GM12891 (cell line): ENCODE data around the gene DLGAP4.
"Not testable (repeated sequence)": the region's sequence is repeated elsewhere in the genome, so short reads cannot be mapped to it uniquely, and the experiment has no call there.

Source experiments
- DNase-seq: peaks from one replicate; pipeline ENCODE4 v3.0.0; 2011; ENCODE audit warnings: low spot score; ENCODE audit not compliant: insufficient read length
- FAIRE-seq: peaks from 2 replicates; lab custom pipeline; 2011; peaks lifted over from hg19 to GRCh38; lab: Jason Lieb, UNC
- PAX5 ChIP-seq: IDR thresholded peaks from 2 replicates; pipeline ENCODE4 v1.6.1; 2011; ENCODE audit warnings: low read length, moderate library complexity, mild to moderate bottlenecking; ENCODE audit not compliant: insufficient read depth, severe bottlenecking
- POLR2A ChIP-seq: IDR thresholded peaks from 2 replicates; pipeline ENCODE4 v1.6.1; 2011; ENCODE audit warnings: low read depth, low read length, control low read depth
- POLR2AphosphoS5 ChIP-seq: IDR thresholded peaks from 2 replicates; pipeline ENCODE4 v1.6.1; 2011; ENCODE audit warnings: low read depth, low read length, control low read depth
- POU2F2 ChIP-seq: IDR thresholded peaks from 2 replicates; pipeline ENCODE4 v1.6.1; 2011; ENCODE audit warnings: low read depth, mild to moderate bottlenecking, control low read depth, low read length, moderate library complexity
- SPI1 ChIP-seq: IDR thresholded peaks from 2 replicates; pipeline ENCODE4 v1.6.1; 2011; ENCODE audit warnings: low read depth, low read length, control low read depth
- TAF1 ChIP-seq: IDR thresholded peaks from 2 replicates; pipeline ENCODE4 v1.6.1; 2011; ENCODE audit warnings: low read depth, low read length, control low read depth

Gene DLGAP4

DNA sequence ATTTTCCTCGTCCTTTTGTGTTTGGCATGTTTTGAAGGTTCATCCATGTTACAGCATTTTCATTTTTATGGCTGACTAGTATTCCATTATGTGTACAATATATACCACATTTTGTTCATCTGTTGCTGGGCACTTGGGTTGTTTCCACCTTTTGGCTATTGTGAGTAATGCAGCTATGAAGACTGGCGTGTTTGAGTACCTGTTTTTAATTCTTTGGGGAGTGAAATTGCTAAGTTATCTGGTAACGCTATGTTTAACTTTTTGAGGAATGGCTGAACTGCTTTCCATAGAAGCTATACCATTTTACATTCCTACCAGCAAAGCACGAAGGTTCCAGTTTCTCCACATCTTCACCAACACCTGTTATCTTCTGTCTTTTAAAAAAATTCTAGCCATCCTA, 198.2 kb downstream of the DLGAP4 start:
- no peak for DNase-seq
- no peak for FAIRE-seq
- no peak for TF ChIP-seq POLR2A
- no peak for TF ChIP-seq PAX5
- TF ChIP-seq POU2F2: no peak
- TF ChIP-seq SPI1: no peak
- no peak for TF ChIP-seq POLR2AphosphoS5
- no peak for TF ChIP-seq TAF1

- DNase-seq (no peak), FAIRE-seq (no peak)
- no peak for TF ChIP-seq SPI1
- TF ChIP-seq POLR2A: no peak
- TF ChIP-seq TAF1: no peak
- no peak for TF ChIP-seq POLR2AphosphoS5
- no peak for TF ChIP-seq POU2F2
- no peak for TF ChIP-seq PAX5
These were observed 200.1 kb downstream of the DLGAP4 start for GRCh38 chr20:36506253-36506652.

- no peak for FAIRE-seq
- TF ChIP-seq POLR2A (no peak), POU2F2 (no peak), PAX5 (no peak), POLR2AphosphoS5 (no peak), TAF1 (no peak), SPI1 (no peak)
These were observed 201.6 kb downstream of the DLGAP4 start for GRCh38 chr20:36507746-36508145.

DNA sequence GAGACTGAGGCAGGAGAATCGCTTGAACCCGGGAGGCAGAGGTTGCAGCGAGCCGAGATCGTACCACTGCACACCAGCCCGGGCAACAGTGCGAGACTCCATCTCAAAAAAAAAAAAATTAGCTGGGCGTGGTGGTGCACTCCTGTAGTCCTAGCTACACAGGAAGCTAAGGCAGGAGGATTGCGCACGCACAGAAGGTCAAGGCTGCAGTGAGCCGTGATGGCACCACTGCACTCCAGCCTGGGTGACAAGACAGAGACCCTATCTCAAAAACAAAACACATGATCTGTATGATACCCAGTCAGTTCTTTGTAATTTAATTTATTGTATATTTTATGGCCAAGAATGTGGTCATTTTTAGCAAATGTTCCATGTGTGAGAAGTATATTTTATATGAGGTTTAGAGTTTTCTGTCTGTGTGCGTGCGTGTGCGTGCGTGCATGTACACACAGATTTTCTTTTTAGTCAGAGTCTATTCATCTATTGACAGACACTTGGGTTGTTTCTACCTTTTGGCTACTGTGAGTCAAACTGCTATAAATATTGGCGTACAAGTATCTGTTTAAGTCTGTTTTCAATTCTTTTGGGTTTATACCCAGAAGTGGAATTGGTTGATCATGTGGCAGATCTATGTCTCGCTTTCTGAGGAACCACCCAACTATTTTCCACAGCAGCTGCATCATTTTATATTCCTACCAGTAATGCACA, 213.0 kb downstream of the DLGAP4 start:
- no peak for DNase-seq
- TF ChIP-seq TAF1 (no peak), POLR2AphosphoS5 (no peak), POU2F2 (no peak), SPI1 (no peak), PAX5 (no peak), POLR2A (no peak)
- FAIRE-seq: no peak

More at GRCh38 chr20:36507746-36508145, 201.6 kb downstream of the DLGAP4 start:
- no peak for DNase-seq

DNA sequence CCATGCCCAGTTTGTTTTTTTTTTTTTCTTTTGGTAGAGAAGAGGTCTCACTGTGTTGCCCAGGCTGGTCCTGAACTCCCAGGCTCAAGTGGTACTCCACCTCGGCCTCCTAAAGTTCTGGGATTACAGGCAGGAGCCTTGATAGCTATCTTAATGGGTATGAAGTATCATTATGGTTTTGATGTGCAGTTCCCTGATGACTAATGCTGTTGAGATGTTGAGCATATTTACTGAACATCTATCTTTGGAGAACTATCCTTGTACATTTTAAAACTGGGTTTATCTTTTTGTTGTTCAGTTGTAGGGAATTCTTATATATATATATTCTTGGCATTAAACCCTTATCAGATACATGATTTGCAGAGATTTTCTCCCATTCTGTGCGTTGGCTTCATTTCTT, 213.8 kb downstream of the DLGAP4 start:
- TF ChIP-seq POLR2A (no peak), SPI1 (no peak), POU2F2 (no peak), TAF1 (no peak), POLR2AphosphoS5 (no peak), PAX5 (no peak)
- no peak for DNase-seq
- no peak for FAIRE-seq

DNA sequence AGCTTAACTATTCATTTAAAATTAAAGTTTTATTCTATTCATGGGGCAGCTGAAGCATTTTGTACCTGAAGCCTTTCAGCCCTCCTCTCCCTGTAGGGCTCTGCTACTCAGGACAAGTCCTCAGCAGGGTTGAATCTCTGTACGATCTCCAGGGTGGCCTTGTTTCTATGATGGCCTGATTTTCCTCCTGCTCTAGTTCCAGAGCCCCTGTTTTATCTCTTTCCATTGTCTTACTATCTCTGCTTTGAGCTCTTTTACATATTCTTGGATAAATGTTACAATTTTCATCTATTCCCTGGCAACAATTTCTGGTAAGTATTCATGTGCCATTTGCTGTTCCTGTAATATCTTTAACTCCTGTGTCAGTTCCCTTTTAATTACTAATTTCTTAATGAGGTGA, 215.4 kb downstream of the DLGAP4 start:
- TF ChIP-seq POLR2A (no peak), PAX5 (no peak), SPI1 (no peak), POLR2AphosphoS5 (no peak), POU2F2 (no peak), TAF1 (no peak)
- no peak for DNase-seq
- FAIRE-seq: no peak

- DNase-seq, FAIRE-seq: not testable (repeated sequence)
These were observed 216.3 kb downstream of the DLGAP4 start for GRCh38 chr20:36522412-36522811.

GRCh38 chr20:36523341-36523740, 217.2 kb downstream of the DLGAP4 start:
- FAIRE-seq (no peak), DNase-seq (no peak)
- TF ChIP-seq POLR2AphosphoS5: no peak
- no peak for TF ChIP-seq SPI1
- no peak for TF ChIP-seq TAF1
- TF ChIP-seq POU2F2: no peak
- no peak for TF ChIP-seq POLR2A
- no peak for TF ChIP-seq PAX5

DNA sequence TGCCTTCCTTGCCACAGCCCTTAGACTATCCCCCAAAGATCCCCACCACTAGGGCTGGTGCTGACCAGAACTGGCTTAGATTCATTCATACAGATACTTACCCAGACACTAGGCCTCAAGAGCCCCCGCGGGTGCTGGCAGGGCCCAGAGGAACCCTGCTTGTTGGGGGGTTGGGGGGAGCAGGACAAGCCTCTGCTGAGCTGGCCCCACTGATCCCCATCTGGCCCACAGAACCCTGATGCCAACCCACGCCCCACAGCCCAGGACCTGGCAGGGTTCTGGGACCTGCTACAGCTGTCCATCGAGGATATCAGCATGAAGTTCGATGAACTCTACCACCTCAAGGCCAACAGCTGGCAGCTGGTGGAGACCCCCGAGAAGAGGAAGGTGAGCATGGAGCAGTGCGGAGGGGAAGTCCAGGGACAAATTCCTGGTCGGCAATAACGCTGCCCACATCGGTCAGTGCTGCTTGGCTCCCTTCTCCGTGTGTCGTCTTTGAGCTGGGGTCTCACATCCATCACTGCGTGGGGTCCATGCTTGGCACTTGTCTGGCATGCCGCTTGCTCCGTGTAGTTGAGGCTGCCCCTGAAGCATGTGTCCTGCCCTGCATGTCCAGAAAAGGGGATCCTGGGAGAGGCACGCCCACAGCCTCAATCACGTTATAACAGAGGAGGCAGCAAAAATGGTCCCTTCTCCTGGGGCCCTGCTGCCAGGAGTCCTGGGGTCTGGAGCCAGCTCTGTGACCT, 219.7 kb downstream of the DLGAP4 start:
- no peak for FAIRE-seq
- DNase-seq: no peak
- no peak for TF ChIP-seq SPI1
- TF ChIP-seq POU2F2: no peak
- no peak for TF ChIP-seq TAF1
- TF ChIP-seq PAX5: no peak
- no peak for TF ChIP-seq POLR2A
- TF ChIP-seq POLR2AphosphoS5: no peak
